HG03175 (cell line): Measurements from ENCODE around the gene FAM236C.
A peak's percentile ranks its signal among the peaks of the same experiment; 100 is the strongest.
"Not testable (repeated sequence)": the region's sequence is repeated elsewhere in the genome, so short reads cannot be mapped to it uniquely, and the experiment has no call there.

Experiments
- ATAC-seq: cut with Tn5 transposase; IDR thresholded peaks from one replicate; pipeline ENCODE4 v1.9.1; 2021; ENCODE audit warnings: mild to moderate bottlenecking, moderate library complexity; ENCODE audit not compliant: unreplicated experiment

The FAM236C gene

GRCh38 chrX:72912315-72912714, at the start of gene FAM236C:
Gene FAM236C (plus strand): TSS chrX:72912615. CDS start chrX:72912715, 100 bp downstream.
- not testable (repeated sequence) for ATAC-seq

DNA sequence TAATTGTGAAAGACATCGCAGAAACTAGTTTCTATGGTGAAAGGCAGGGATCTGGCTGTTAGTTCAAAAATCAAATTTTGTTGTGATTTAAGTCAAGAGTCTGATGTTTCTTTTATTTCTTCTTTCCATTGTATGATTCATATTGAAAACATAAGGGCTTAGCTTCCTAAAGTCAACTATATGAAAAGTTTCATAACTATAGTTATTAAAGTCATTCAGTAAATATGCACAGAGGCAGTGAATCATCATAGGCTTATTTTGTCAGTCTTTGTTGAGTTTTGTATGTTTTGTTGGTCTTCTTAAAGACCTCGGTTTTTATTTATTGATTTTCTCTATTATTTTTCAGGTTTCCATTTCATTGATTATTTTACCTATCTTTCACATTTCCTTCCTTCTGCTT, 29.5 kb upstream of the FAM236C start:
- ATAC-seq: not testable (repeated sequence)

- not testable (repeated sequence) for ATAC-seq
These were observed 22.7 kb upstream of the FAM236C start for GRCh38 chrX:72889740-72890139.

DNA sequence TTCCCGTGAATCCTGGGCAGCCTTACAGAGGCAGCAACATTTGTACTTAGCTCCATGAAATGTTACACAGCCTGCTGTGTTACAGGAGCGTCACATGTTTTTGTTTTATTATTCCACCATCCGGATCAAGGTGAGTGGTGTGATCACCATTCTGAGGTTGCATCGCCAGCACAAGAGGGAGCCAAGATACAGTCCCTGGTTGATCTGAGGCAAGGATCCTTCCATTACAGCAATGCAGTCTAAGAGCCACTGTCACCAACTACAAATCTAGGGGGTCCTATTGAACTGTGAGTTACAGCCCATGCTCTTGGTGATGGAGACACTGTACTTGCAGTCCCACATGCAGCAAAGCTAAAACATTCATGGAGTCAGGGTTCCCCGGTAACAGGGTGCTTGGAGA, 3.7 kb downstream of the FAM236C start:
- ATAC-seq: not testable (repeated sequence)

DNA sequence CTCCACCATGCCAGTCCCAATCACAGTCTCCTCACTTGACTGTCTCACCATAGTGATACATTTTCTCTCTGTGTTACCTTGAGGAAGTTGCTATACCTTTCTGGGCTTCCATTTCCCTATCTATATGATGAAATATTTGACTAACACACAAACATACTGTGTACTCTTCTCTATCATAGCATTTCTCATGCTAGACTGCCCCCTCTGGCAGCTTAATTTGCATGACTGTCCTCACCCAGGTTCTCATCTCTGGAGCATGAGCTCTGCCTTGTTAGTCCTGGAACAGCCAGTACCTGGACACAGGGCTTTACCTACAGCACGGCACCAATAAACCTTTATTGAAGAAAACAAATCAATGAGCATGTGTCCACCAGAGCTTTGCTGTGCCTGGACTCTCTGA, 19.9 kb downstream of the FAM236C start:
- ATAC-seq: not testable (repeated sequence)

DNA sequence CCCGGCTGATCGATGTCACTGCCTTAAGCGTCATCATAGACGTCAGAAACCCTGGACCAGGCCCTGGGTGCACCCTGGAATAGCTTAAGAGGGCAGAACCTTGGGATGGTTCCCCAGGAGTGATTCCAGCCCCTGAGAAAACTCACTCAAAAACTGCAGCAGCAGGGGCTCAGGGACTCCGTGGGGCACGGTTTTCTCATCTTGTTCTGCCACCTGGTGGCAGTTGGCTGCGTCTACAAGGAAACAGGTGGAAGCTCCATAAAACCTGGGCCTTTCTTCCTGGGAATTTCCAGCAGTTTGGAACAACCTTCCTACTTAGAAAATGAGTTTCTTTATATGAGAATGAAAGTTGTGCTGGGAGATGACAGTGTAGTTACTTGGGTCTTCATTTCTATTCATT, 24.0 kb downstream of the FAM236C start:
- ATAC-seq: not testable (repeated sequence)

GRCh38 chrX:72936882-72937455, 24.6 kb downstream of the FAM236C start:
- ATAC-seq: not testable (repeated sequence)

DNA sequence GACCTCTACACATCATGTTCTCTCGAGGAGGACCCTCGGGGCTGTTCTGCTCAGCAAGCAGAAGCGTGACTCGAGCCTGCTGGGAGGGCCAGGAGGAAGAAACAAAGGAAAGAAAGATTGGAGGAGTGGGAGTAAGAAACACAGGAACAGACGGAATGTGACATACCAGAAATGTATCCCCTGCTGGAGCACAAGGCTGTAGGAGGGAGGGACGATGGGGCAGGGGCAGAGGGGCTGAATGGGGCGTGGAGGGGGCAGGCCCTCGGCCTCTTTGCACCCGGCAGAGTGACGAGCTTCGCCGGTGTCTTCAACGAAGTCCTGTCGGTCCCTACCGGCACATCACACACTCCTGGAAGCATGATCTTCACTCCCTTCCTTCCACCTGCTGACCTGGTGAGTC, 25.5 kb downstream of the FAM236C start, which contains the start of gene FAM236A:
Gene FAM236A, plus strand, starts transcription at position 301 of the 400 bp plus-strand sequence. Its CDS starts 57 bp downstream, at position 358.
- not testable (repeated sequence) for ATAC-seq

DNA sequence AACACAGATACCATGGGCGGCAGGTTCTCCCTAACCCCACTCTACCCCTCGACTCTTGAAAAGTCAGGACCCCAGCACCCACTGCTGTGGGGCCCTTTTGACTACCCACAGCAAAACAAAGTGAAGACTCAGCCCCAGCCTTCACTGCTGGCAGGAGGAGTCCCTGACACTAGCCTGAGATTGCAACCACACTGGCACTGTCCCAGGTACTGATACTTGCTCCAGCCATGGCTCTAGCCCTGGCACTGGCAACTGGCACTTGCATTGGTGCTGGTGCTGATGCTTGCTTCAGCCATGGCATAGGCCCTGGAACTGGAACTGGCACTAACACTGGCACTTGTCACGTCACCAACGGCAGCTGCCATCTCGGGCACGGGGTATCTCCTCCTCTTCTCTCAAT, 29.9 kb downstream of the FAM236C start:
- ATAC-seq: not testable (repeated sequence)

- peak; percentile 70 for ATAC-seq
These were observed 30.8 kb downstream of the FAM236C start for GRCh38 chrX:72943035-72943818.

DNA sequence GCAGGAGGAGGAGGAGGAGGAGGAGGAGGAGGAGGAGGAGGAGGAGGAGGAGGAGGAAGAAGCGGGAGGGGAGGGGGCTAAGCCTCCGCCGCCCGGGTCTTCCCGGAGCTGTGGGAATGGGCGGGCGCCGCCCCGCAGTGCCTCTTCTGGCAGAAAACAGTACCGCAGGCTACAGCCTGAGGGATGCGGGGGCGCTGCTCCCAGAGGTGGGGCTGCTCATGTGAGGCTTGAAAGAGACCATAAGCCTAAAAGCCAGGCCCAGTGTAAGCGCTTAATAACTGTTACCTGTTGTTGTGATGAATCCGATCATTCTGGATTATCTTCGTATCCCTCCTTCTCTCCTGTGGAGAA, 31.4 kb downstream of the FAM236C start, which contains the start of gene DMRTC1:
Gene DMRTC1, minus strand, starts transcription at position 19 of the 351 bp plus-strand sequence. CDS start 68,143 bp downstream, outside the sequence.
- peak; percentile 83 for ATAC-seq

GRCh38 chrX:72959971-72960370, 47.6 kb downstream of the FAM236C start:
- ATAC-seq: not testable (repeated sequence)
